CD4-positive, alpha-beta T cell treated with Interleukin-6 at 100 ng/mL for 8 hours (primary cell): ENCODE measurements around the gene TMEM129.

ENCODE experiments used
- DNase-seq: peaks from one replicate; pipeline ENCODE4 v3.0.0-alpha.2; 2020; ENCODE audit warnings: mixed read lengths, low spot score

The TMEM129 gene

DNA sequence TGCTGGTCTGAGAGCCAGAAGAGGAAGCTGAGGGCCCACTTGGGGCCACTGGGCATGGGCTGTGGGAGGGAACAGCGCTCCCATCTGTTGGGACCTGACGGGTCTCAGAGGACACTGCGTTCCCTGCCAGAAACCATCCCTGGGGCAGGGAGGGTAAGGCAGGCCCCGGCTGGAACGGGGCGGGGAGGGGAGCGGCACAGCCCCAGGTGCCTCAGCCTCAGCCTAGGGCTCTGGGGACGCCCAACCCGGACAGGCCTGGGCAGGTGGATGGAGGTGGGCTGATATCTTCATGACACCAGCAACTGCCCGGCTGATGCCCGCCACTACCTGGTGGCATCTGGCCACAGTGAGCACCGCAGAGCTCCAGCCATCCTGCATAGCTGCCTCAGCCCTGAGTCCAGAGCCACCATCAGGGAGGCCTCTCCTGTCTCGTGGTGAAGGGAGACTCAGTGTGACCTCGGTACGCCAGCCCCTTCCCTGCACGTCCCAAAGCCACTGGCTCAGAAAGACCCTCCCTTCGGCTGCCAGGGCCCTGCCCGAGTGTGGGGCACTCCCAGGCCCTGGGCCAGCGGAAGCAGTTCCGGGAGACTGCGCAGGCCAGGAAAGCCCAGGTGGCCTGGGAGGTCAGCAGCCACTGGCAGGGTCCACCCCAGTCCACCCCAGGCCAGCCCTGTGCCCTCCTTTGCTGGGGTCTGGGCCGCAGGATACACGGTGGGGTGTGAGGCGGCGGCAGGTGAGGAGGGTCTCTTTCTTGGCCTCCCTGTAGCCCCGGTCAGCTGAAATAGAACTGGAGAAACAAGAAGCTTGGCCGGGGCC is 37.4 kb upstream of the TMEM129 start:
- DNase-seq: no peak

DNA sequence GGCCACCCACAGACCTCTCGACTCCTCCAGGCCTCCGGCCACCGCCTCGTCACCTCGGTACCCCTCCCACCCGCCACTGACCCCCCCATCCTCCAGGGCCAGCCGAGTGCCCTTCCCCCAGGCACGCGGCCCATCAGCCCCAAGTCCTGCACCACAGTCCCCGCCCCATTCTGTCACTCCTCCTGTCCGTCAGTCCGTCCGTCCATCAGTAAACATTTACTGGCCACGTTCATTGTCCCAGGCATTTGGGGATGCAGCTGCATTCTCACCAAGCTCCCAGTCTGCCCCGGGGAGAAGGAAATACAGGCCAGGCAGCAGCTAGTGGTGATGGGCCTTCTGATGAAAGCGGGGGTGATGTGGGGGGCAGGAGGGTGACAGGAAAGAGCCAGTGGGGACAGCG is 36.7 kb upstream of the TMEM129 start:
- no peak for DNase-seq

DNA sequence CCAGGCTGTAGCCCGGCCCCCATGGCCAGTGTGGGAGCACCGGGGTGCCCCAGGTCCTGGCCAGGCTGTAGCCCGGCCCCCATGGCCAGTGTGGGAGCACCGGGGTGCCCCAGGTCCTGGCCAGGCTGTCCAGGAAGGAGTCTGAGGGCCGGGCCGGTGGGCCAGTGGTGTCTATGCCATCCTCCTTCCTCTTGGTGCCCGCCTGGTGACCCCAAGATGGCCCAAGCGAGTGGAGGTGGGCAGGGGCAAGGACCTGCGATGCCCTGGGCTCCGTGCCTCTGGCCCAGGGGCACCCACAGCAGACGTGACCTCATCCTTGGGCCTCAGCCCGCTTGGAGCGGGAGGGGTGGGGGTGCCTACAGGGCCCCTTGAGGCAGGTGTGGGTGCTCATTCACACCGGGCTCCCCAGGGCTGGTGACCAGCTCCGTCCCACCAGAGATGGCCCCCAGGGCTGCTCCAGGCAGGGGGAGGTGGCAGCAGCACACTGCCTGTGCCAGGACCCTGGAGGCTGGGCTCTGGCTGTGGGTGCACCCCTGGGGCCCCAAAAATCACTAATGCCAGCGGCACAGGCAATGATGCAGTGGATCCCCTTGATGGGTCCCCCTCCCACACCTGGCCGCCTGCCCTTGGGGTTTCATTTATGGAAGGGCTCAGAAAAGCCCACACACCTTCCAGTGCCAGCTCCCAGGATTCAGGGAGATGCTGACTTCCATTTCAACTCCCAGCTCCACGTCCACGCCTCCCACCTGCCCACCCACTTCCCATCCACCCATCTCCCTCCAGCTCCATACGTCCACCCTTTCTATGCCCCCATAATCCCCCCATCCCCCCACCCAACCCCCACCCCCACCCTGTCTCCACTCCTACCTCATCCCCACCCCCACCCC is 36.0 kb upstream of the TMEM129 start:
- no peak for DNase-seq

DNA sequence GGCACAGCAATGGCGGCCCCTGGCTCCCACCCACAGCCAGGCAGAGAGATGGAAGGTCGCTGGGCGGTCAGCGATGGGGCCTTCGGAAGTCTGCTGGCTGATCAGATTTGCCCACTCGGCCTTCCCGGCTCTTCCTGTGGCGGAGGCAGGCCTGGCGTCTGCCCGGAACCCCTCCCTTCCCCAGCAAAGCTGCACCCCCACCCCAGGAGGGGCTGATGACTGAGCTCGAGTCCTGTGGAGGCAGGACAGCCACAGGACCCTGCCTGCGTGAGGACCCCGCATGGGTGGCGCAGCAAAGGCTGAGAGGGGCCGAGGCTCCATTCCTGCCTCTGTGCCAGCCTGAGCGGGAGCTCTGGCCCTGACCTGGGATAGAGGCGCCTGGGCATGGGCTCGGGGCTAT is 35.0 kb upstream of the TMEM129 start:
- DNase-seq: no peak

DNA sequence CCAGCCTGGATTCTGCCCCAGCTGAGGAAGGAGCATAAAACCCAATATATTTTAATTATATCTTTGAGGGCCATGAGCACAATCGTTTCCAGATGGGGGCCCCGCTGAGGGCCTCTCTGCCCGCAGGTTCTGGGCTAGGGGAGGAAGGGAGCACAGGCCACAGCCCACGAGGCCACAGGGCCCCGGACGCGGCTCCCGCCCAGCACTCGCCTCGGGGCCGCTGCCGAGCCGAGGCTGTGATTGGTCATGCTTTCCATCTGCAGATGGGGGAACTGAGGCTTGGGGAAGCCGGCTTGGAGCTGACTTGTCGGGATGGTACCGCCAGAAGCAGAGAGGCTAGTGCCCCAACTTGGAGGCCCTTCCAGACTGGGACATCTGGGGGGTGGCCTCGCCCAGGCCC is 34.2 kb upstream of the TMEM129 start:
- no peak for DNase-seq

DNA sequence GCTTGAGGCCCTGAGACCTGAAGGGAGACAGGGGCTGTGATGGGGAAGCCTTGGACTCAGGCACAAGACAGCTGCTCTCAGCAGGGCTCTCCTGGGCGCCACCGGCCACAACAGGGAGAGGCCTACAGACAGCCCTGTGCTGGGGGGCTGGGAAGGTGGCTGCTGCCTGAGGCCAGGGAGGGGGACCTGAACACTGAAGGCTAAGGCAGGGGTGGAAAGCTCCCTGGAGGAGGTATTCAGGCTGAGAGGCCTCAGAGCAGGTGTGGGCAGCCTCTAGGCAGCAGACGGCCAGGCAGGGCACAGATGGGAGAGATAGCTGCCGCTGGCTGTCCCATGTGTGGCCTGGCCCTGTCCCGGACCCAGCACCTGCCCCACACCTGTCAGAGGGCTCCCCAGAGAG is 33.2 kb upstream of the TMEM129 start:
- DNase-seq: no peak

DNA sequence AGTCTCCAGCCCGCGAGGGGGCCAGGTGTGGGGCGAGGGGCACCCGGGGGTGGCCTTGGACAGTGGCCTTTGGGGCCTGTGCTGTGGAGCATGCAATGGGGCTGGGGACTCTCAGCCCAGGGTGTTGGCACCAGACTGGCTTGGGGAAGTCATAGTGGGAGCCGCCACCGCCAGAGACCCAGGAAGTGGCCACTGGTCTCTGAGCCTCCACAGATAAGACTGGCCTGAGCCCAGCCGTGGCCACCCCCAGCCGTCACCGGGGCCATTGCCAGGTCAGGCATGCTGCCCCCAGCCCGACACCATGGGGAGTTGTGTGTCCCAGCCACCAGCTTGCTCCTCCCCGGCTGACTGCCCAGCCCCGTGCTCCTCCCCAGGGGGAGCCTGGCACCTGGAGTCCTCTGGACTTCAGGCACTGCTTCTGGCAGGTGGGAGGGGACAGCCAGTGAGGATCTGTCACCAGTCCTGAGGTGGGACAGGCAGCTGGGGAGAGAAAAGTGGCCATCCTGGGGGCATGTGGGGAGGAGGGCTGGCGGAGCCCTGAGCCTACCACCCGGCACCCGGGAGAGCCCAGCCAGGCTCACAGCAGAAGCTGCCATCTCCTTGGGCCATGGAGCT is 32.7 kb upstream of the TMEM129 start:
- DNase-seq: no peak

DNA sequence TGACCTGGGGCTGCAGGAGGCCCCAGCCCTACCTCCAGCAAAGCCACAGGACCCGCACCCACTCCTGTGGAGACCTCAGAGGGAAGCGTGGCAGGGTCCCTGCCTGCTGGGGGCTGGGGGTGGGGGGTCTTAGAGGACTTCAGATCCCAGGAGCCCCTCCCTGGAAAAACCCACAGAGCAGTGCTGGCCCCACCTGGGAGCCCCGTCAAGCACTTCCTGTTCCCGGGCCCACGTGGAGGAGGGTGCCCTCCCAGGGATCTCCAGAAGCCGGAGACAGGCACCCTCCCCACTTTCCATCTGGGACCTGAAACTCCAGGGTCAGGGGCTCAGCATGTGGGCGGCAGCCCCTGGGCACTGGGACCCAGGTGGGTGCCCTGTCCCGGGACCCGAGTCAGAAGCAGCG is 32.2 kb upstream of the TMEM129 start:
- DNase-seq: no peak

DNA sequence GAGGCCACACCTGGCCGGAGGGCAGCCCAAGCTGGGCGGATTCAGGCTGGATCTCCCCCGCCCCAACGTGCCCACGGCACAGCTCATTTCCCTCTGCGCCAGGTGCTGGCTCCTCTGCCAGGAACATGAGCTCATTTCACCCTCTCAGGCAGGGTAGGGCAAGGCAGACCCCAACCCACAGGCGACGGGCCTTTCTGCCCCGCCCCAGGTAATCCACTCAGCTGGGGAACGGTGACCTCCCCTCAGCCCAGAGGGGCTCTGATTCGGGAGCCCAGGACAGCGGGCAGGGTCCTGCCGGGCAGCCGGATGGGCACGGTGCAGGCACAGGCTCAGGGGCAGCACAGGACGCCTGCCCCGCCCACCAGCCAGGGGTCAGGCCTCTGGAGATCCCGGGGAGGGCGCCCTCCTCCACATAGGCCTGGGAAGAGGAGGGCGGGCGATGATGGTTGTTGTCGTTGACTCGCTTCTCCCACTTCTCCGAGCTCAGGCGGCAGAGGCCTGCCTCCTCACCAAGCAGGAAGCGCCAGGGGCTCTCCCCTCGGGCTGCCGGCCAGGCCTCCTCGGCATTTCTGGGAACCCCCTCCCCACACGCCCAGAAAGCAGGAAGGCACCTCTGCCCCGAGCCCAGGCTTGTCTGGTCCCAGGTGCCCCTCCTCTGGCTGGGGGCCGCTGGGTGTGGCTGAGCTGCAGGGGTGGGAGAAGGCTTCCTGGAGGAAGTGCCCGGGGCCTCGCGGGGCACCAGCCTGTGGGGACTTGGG is 31.3 kb upstream of the TMEM129 start:
- no peak for DNase-seq

DNA sequence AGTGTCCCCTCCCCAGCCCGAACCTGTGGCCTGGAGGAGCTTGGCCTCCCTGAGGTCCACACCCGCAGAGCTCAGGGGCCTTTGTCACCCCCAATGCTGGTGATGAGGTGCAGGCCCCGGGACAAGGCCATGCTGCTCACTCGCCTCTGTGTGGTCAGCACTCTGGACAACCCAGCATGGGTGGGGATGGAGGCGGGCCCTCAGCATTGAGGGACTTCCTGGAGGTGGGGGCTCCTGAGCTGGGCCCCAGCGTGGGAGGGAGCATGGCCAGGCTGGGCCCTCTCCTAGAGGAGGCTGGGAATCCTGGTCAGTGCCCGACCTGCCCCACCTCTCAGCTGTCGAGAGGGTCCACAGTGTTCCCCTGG is 30.8 kb upstream of the TMEM129 start:
- DNase-seq: no peak

DNA sequence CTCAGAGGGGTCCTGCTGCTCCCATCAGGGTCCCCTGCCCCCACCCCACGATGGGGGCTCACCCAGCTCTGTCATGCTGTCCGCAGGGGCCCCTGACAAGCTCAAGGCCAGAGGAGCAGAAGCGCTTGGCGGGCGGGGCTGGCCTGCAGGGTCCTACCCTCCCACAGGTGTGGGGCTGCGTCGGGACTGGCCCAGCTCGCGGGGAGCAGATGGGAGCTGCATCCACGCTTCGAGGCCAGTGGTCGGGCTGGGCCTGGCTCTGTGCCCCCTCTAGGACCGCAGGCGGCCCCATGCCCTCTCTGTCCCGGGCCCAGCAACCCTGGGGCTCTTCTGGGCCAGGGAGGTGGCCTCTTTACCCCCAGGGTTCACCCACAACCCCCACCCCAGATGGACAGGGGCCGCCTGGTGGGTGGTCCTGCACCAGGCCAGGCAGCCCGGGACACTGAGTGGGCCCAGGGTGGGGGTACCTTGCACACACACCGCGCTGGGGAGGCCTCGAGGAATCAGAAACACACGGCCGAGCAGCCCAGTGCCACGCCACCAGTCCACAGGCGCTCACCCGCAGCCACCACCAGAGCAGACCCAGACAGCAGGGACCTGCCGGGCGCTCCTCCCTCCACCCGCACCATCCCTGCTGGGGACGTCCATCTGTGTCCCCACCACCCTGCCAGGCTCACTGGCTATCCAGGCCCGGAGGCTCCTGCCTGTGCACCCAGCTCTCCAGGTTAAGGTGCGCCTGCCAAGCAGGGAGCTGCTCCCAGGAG is 30.2 kb upstream of the TMEM129 start:
- no peak for DNase-seq

DNA sequence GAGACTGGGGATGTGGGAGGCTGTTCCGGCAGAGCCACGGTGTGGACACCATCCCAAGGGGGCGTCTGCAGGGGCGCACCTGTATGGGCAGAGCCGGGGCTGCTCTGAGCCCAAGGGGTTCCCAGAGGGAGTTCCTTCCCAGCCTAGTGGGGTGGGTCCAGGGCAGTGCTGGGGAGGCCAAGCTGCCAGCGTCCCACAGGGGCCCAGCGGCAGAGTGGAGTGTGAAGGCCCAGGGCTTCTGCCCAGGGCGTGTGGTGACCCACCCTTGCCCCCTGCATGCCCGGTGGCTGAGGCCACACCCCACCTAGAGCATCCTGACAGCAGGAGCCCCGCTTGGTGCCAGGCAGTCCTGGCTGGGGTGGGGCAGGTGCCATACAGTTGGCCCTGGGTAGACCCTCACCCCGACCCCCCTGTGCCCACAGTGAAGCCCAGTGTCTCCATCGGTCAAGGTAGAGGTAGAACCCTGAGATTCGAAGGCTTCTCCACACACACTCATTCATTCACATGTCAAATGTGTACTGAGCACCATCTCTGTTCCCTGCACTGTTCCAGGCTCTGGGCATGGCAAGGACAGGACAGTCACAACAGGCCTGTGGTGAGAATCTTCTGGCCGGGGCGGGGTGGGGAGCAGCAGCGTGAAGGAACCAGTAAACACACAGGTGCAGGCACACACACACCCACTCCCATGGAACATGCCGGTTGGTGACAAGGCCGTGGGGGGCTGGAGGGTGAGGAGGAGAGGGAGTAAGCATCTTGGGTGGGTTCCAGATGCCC is 29.4 kb upstream of the TMEM129 start:
- DNase-seq: no peak

DNA sequence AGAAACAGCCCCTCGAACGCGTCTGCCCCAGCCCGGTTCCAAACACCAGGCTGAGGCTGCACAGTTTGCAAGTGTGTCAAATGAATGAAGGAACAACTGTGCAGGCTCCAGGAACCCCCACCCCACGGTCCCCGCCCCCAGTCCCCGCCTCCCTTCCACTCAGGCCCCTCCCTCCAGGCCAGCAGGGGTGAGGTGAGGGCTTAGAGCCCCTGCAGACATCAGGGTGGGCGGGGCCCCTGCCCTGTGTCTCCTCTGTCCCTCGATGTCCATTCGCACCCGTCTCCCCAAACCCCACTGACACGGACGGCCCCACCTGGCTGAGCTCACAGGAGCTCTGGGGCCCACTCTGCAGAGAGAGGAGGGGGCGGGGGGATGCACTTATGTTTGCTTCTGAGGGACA is 28.7 kb upstream of the TMEM129 start:
- no peak for DNase-seq

DNA sequence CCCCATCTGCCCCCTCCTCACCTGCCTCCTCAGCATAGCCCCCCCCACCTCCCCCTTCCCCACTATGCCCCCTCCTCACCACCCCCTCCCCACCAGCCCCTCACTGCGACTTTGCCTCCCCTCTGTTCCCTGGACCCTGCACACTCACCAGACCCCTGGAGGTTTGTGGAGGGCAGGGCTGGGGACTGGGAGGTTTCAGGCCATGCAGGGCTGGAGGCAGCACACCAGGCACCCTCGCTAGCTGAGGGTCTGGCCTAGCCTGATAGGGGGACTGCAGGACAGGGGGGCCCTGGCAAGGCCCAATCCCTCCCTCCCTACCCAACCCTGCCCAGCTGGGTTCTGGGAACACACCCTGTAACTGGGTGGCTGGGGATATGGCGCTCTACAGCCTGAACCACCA is 28.2 kb upstream of the TMEM129 start:
- no peak for DNase-seq

DNA sequence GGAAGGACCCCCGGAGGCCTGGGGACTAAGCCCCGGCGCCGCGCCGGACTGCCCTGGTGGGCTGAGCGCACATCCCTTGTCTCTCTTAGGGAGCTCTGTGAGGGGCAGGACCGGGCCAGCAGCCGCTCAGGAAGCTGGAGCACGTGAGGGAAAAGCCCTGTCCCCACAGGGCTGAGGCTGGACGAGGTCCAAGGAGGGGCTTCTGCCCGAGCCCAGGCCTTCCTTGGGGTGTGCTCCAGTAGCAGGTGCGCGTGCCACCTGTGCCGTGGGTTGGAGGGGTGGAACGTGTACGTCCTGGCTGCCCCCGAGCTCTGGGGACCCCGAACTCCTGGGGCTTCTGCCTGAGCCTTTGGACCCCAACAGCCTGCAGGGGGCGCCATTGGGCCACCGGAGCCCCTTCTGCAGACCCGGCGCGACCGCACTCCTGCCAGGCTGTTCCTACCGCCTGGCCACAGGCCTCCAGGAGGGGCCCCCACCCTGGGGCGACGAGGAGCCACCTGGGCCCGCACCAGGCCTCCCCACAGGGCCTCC is 27.4 kb upstream of the TMEM129 start:
- DNase-seq: peak; percentile 70

DNA sequence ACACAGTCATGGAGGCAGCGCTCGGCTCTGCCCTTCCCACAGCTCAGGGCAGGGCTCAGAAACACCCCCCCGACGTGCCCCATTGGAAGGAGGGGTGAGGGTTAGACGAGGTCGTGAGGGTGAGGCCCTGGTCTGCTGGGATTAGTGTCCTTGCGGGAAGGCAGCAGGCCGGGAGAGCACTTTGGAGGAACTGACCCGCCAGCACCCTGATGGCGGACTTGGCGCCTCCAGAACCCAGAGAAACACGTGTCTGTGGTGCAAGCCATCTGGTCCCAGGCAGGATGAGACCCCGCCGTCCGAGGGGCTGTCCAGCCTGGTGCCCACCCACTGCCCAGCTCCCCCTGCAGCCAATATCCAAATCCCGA is 26.5 kb upstream of the TMEM129 start:
- no peak for DNase-seq

DNA sequence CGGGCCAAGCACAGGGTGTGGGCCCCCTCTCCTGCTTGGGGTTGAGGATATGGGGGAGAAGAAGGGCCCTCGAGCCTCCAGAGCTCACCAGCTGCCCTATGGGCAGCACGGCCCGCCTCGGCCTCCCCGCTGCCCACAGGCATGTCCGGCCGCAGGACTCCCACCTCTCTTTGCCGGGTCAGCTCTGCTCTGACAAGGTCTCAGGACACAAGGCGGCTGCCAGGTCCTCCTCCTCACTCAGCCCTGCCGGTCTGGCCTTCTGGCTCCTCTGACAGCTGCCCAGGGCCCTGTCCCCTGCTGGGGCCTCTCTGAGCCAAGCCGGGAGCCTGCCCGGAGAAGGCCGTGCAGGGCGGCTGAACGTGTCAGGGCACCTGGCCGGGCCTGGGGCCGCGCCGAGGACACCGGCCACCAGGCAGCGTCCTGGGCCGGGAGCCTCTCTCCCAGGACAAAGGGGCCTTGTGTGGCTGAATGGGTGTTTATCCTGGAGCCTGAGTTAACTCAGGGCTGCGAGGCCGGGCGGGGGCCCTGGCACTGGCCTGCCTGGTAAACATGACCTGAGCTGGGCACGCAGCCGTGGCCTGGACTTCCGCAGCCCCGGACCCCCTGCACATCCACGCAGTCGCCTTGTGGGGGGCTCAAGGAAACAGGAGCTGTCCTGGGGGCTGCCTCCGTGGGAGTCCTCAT is 25.9 kb upstream of the TMEM129 start:
- DNase-seq: no peak

DNA sequence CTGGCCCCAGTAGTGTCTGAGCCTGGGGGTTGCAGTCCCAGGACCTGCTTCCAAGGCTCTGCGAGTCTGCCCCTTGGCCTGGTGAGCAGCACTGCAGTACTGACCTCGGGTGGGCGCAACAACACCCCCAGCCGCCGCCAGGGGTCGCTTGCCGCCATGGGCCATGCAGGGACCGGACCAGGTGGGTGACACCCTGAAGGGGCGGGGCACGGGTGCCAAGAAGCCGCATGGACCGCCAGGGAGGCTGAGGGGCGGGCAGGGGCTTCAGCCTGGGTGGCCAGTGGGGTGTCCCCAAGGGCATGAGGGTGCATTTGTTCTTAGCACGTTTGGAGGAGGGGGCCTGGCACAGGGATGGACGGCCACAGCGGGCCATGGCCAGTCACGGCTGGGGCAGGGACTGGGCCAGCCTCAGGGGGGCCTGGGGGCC is 25.2 kb upstream of the TMEM129 start:
- peak; percentile 63 for DNase-seq

DNA sequence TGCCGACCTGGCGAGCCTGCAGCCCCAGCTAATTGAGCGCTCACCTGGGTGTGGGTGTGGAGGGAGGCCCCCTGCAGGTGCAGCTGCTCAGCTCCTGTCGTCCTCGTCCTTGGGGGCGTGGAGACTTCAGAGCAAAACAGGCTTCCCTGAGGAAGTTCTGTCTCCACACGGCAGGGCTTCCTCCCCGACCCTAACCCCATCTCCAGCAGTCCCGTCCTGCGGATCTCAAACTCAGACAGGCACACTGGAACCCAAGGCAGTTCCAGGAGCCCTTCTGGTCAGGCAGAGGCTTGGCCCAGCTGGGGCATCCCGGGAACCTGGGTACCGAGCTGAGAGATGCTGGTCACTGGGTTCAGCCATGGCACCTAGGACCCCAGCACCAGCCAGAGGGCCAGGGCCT is 24.6 kb upstream of the TMEM129 start:
- no peak for DNase-seq

DNA sequence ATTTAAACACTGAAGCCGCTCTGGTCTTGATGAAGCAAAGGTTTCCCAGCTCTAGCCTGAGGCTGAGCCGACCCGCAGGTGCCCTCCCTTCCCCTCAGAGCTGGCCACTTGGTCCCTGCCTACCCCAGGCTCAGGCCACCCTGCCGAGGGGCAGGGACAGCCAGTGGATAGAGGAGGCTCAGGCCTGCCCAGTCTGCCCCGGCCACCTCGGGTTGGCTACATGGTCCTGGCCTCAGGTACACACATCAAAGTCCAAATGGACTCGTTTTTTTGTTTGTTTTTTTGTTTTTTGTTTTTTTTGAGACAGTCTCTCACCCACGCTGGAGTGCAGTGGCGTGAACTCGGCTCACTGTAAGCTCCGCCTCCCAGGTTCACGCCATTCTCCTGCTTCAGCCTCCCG is 24.0 kb upstream of the TMEM129 start:
- no peak for DNase-seq
